ENCODE data around the gene SMIM8.

DNA sequence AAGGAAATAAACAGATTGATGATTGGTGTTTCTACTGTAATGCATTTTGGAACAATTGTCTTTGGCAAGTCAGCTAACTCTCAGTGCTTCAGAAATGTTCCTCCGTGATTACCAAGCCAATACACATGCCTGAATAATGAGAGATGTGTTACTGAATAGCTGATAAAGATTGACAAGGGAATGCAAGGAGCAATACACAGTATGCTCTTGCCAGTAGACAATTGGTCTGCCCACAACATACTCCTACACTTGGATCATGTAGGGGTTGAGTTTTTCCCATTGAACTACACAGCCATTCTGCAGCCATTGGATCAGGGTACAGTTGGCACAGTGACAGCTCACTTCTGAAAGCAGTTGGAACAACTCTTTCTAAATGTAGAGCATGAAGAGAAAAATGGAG, 12.3 kb downstream of the SMIM8 start:
- TF ChIP-seq CTCF (IDR thresholded peaks at IDR 0.05): no peak
- no peak for TF ChIP-seq POLR2A (IDR thresholded peaks at IDR 0.05)
